GM12872 (cell line): ENCODE results near the gene MLLT3.

Experiments used
- TF ChIP-seq, protein P1 (sequence below): IDR thresholded peaks from 3 replicates; pipeline ENCODE4 v1.5.1; 2011; ENCODE audit warnings: low read depth, mild to moderate bottlenecking, low read length, moderate library complexity; ENCODE audit not compliant: insufficient read depth

Gene MLLT3

DNA sequence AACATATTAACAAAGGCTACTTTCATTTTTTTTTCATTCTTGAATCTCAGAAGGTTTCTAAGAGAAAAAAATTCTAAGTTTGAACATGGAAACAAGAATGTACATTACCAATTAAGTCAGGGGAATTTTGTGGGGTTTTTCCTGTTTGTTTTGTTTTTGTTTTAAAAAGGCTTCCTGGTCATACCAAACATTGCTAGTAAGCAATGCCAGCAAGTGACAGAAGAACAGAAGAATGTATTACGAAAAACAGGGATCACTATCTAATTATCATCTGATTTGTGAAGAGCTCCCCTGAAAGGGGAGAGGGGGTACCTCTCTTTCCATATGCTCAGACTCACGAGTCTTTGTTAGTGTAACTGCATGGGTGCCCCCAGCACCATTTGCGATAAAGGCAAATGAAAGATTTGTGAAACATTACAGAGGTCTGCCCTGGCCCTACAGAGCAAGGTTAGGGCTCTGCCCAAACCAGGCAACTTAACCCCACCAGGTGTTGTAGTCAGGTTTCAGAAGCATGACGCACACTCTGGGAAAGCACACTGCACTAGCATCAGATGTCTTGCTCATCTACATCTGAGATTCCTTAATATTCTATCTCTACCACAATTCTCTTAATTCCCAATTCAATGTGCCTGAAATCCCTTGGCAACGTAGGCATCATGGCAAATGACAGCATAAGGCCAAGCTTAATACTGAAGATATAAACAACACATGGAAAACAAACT, 268.2 kb downstream of the MLLT3 start:
- TF ChIP-seq, protein P1, sequence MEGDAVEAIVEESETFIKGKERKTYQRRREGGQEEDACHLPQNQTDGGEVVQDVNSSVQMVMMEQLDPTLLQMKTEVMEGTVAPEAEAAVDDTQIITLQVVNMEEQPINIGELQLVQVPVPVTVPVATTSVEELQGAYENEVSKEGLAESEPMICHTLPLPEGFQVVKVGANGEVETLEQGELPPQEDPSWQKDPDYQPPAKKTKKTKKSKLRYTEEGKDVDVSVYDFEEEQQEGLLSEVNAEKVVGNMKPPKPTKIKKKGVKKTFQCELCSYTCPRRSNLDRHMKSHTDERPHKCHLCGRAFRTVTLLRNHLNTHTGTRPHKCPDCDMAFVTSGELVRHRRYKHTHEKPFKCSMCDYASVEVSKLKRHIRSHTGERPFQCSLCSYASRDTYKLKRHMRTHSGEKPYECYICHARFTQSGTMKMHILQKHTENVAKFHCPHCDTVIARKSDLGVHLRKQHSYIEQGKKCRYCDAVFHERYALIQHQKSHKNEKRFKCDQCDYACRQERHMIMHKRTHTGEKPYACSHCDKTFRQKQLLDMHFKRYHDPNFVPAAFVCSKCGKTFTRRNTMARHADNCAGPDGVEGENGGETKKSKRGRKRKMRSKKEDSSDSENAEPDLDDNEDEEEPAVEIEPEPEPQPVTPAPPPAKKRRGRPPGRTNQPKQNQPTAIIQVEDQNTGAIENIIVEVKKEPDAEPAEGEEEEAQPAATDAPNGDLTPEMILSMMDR, result no peak

- TF ChIP-seq, protein P1, result no peak
Observed at GRCh38 chr9:20353524-20353923, 268.8 kb downstream of the MLLT3 start.

DNA sequence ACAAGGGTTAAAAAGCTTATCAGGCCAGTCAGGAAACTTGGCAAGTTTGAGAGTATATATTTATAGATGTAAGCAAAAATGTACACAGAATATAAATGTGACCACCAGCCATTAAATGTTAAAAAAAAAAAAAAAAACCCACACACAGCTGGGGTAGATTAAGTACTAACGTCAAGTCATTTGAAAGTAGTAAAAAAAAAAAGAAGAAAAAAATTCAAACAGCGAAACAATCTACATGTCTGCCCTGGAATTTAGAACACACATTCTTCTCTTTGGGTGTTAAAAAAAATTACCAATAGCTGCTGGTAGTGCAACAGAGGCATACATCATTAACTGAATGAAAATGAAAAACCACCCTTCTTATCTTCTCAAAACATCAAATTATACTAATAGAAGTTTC, 269.7 kb downstream of the MLLT3 start:
- TF ChIP-seq, protein P1, result no peak

DNA sequence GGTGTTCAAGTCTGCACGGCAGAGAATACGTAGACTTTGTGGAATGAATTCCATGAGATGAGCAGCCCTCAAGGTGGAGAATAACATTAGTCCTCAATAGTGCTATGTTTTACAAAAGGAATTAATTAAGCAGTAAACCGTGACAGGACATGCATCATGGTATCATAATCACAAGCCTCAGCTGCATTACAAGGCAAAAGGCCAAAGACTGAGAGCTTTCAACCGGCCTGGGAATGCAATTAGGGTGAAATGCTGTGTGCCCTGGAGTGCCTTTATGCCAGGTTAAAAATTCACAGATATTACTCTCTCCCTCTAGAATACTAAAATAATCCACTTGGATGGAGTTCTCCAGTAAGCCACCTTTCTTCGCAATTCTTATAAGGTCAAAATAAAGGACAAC, 270.6 kb downstream of the MLLT3 start:
- TF ChIP-seq, protein P1, result no peak

- TF ChIP-seq, protein P1, result no peak
Observed at GRCh38 chr9:20349568-20349967, 272.7 kb downstream of the MLLT3 start.

DNA sequence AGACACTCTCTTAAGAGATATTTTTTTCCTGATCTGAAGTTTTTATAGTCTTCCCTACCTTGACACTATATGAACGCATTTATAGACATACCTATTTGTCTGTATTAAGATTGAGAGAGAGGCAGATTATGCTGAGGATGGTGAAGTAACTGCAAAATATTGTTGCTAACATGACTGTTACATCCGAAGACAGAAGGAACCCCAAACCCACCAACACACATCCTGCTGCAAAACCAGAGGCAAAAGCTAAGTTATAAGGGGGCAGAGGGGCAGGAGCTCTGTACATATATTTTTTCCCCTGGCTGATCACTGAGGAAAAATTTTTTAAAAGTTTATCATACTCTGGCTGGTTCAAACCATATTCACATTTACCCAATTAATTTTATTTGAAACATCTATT, 279.0 kb downstream of the MLLT3 start:
- TF ChIP-seq, protein P1, result no peak

GRCh38 chr9:20340511-20340861, 281.8 kb downstream of the MLLT3 start:
- TF ChIP-seq, protein P1, result no peak
